Panc1 (cell line): Measurements from ENCODE around the gene P2RY14. TPM values are rescaled to one million over a fixed set of nuclear protein-coding genes. Genes with fewer than 3 reads are reported as not detected.
"Not testable (repeated sequence)": the region's sequence is repeated elsewhere in the genome, so short reads cannot be mapped to it uniquely, and the experiment has no call there.

Experiments
- ATAC-seq: fragments of 200-7000 bp; cut with Tn5 transposase; 2 replicates; pipeline ENCODE4 v1.9.1; 2020; ENCODE audit warnings: mild to moderate bottlenecking, moderate library complexity
- BruUV-seq: library from RNA; stranded (reverse); fragments of 400-500 nt; replicated peaks from 2 replicates; lab custom pipeline; 2021; lab: Mats Ljungman, UMichigan
- CTCF ChIA-PET: fragments of 300-600 bp; sonication (Branson Sonifier 250); formaldehyde crosslinking; loops from one replicate; lab custom pipeline; 2022; ENCODE audit warnings: antibody characterized with exemption; lab: Charles Lee
- POLR2A ChIA-PET: fragments of 300-600 bp; sonication (Branson Sonifier 250); formaldehyde crosslinking; loops from one replicate; lab custom pipeline; 2022; ENCODE audit warnings: antibody characterized with exemption; lab: Charles Lee
- DNase-seq: peaks from one replicate; pipeline ENCODE4 v3.0.0-alpha.2; 2010; ENCODE audit warnings: low read depth, low spot score
- H3K27ac ChIP-seq: 2 replicates; pipeline ENCODE4 v1.5.1; 2011; ENCODE audit warnings: mild to moderate bottlenecking, low read length, inconsistent platforms
- H3K27me3 ChIP-seq: fragments of 200-500 bp; sonication (Bioruptor generic); 2 replicates; pipeline ENCODE4 v1.6.0; 2014; ENCODE audit warnings: low read length, inconsistent platforms; ENCODE audit not compliant: control insufficient read depth, insufficient read depth
- H3K36me3 ChIP-seq: fragments of 200-500 bp; sonication (Bioruptor generic); 2 replicates; pipeline ENCODE4 v1.5.1; 2014; ENCODE audit warnings: inconsistent platforms, mild to moderate bottlenecking, low read length, moderate library complexity; ENCODE audit not compliant: control insufficient read depth, insufficient read depth
- H3K4me1 ChIP-seq: 2 replicates; pipeline ENCODE4 v1.5.1; 2011; ENCODE audit warnings: inconsistent platforms, mild to moderate bottlenecking, low read length, moderate library complexity; ENCODE audit not compliant: control insufficient read depth, insufficient read depth
- H3K4me3 ChIP-seq, 2 experiments: 2 replicates each; pipeline ENCODE4 v1.5.1; 2011 to 2012; ENCODE audit warnings: low read depth in 2 of 2, low read length in 2 of 2, mild to moderate bottlenecking in 2 of 2, inconsistent platforms in 1 of 2, moderate library complexity in 1 of 2
- H3K9me3 ChIP-seq: fragments of 200-500 bp; sonication (Bioruptor generic); 2 replicates; pipeline ENCODE4 v1.5.1; 2014; ENCODE audit warnings: low read depth, mild to moderate bottlenecking, inconsistent platforms, low read length, moderate library complexity; ENCODE audit not compliant: control insufficient read depth, insufficient read depth
- POLR2AphosphoS5 ChIP-seq: IDR thresholded peaks from 2 replicates; pipeline ENCODE4 v1.6.1; 2012; ENCODE audit warnings: mild to moderate bottlenecking, low read depth, low read length, moderate library complexity
- SIN3A ChIP-seq: IDR thresholded peaks from 2 replicates; pipeline ENCODE4 v1.6.1; 2012; ENCODE audit warnings: low read depth, mild to moderate bottlenecking, low read length, moderate library complexity, borderline replicate concordance; ENCODE audit not compliant: insufficient read depth
- TCF7L2 ChIP-seq: IDR thresholded peaks from 2 replicates; pipeline ENCODE4 v1.6.1; 2011; ENCODE audit warnings: mild to moderate bottlenecking, low read depth, low read length, inconsistent platforms
- in situ Hi-C: cut with HindIII; loops from 2 replicates; pipeline ENCODE4 v1.10.0; 2016; ENCODE audit warnings: low sequenced_read_pairs, low pct_unique_long_range_greater_than_20kb
- intact Hi-C: fragments of 100-400 bp; cut with micrococcal nuclease; formaldehyde crosslinking; loops from one replicate; pipeline ENCODE4 v1.10.0; 2022; ENCODE audit not compliant: unreplicated experiment
- total RNA-seq: library from RNA; stranded (reverse); gene quantifications from one replicate; pipeline ENCODE4 v1.2.1, GENCODE V29; 2021; ENCODE audit not compliant: unreplicated experiment
- TF ChIP-seq, protein P1 (sequence below): fragments of 450-650 bp; IDR thresholded peaks from 2 replicates; pipeline ENCODE4 v1.5.1; 2017; ENCODE audit warnings: mild to moderate bottlenecking
- TF ChIP-seq, protein P2 (sequence below), 2 experiments: IDR thresholded peaks; 2 replicates each; pipeline ENCODE4 v1.6.1; 2011 to 2012; ENCODE audit warnings: low read depth in 2 of 2, control low read depth in 1 of 2, low read length in 1 of 2, mild to moderate bottlenecking in 1 of 2, moderate library complexity in 1 of 2; ENCODE audit not compliant: insufficient read depth in 1 of 2

Gene P2RY14
- total RNA-seq, 1 experiment from 2014 or later, result not detected

DNA sequence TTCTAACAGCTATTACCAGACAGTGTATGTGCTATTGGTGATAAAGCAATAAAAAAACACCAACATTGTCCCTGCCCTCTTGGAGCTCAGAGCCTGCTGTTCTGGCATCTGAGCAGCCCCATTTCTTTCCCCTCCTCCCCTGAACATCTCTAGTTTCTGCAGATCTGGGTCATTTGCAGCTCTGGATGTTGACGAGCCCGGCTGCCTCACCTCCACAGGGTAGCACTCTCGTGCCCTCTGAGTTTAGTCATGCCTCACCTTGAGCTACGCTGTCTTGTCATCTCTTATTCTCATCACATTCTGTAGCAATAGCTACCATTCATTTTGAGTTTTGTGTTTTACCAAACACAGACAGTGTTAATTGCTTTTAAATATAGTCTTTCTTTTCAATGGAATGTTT, 45.4 kb downstream of the P2RY14 start:
- ChIA-PET POLR2A (no interaction called here), CTCF (no interaction called here)
- DNase-seq (no peak), ATAC-seq (no peak)
- H3K27ac ChIP-seq, result no peak overlapping the region
- in situ Hi-C loops (no loop called here), intact Hi-C loops (no loop called here)
- H3K27me3 ChIP-seq, result no peaks in the 10 kb centered on the region
- no TSS peak for BruUV-seq
- H3K36me3 ChIP-seq, result no peaks in the 10 kb centered on the region
- H3K4me1 ChIP-seq, result no peaks in the 10 kb centered on the region
- no peaks in the 10 kb centered on the region for H3K9me3 ChIP-seq
- TF ChIP-seq, protein P1, sequence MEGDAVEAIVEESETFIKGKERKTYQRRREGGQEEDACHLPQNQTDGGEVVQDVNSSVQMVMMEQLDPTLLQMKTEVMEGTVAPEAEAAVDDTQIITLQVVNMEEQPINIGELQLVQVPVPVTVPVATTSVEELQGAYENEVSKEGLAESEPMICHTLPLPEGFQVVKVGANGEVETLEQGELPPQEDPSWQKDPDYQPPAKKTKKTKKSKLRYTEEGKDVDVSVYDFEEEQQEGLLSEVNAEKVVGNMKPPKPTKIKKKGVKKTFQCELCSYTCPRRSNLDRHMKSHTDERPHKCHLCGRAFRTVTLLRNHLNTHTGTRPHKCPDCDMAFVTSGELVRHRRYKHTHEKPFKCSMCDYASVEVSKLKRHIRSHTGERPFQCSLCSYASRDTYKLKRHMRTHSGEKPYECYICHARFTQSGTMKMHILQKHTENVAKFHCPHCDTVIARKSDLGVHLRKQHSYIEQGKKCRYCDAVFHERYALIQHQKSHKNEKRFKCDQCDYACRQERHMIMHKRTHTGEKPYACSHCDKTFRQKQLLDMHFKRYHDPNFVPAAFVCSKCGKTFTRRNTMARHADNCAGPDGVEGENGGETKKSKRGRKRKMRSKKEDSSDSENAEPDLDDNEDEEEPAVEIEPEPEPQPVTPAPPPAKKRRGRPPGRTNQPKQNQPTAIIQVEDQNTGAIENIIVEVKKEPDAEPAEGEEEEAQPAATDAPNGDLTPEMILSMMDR, result no peak
- TF ChIP-seq POLR2AphosphoS5, result no peak
- TF ChIP-seq, protein P2, sequence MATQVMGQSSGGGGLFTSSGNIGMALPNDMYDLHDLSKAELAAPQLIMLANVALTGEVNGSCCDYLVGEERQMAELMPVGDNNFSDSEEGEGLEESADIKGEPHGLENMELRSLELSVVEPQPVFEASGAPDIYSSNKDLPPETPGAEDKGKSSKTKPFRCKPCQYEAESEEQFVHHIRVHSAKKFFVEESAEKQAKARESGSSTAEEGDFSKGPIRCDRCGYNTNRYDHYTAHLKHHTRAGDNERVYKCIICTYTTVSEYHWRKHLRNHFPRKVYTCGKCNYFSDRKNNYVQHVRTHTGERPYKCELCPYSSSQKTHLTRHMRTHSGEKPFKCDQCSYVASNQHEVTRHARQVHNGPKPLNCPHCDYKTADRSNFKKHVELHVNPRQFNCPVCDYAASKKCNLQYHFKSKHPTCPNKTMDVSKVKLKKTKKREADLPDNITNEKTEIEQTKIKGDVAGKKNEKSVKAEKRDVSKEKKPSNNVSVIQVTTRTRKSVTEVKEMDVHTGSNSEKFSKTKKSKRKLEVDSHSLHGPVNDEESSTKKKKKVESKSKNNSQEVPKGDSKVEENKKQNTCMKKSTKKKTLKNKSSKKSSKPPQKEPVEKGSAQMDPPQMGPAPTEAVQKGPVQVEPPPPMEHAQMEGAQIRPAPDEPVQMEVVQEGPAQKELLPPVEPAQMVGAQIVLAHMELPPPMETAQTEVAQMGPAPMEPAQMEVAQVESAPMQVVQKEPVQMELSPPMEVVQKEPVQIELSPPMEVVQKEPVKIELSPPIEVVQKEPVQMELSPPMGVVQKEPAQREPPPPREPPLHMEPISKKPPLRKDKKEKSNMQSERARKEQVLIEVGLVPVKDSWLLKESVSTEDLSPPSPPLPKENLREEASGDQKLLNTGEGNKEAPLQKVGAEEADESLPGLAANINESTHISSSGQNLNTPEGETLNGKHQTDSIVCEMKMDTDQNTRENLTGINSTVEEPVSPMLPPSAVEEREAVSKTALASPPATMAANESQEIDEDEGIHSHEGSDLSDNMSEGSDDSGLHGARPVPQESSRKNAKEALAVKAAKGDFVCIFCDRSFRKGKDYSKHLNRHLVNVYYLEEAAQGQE (IDR thresholded peaks at IDR 0.05; ENCODE audit: insufficient read depth in 1 of 2, low read depth in 2 of 2, low read length in 1 of 2), result no peak
- H3K4me3 ChIP-seq, result no peak overlapping the region

DNA sequence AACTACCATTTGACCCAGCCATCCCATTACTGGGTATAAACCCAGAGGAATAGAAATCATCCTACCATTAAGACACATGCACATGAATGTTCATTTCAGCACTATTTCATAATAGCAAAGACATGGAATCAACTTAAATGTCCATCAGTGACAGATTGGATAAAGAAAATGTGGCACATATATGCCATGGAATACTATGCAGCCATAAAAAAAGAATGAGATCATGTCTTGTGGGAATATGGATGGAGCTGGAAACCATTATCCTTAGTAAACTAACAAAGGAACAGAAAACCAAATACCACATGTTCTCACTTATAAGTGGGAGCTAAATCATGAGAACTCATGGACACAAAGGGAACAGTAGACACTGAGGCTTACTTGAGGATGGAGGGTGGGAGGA, 45.9 kb downstream of the P2RY14 start:
- BruUV-seq, H3K4me1 ChIP-seq, intact Hi-C loops, H3K27ac ChIP-seq, POLR2A ChIA-PET, in situ Hi-C loops, H3K36me3 ChIP-seq, DNase-seq, CTCF ChIA-PET, H3K27me3 ChIP-seq, H3K9me3 ChIP-seq, H3K4me3 ChIP-seq, ATAC-seq: not testable (repeated sequence)

DNA sequence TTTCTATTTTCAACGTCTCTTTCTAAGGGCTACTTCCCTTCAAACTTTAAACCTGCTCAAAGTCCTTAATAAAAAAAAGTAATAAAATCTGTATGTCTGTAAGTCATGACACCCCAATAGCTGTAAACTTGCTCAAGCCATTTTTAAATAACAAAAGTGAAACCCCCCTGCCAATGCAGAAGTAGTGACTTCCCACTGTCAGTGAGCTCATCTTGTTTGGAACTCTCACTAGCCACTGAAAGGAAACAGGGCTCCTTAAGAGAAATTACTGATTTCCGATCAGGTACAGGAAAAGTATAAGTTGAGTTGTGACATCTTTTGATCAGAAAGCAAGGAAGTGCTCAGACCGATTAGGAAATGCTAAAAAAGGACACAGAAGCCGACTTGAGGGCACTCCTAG, 47.7 kb downstream of the P2RY14 start:
- no peaks in the 10 kb centered on the region for H3K36me3 ChIP-seq
- TF ChIP-seq TCF7L2, result no peak
- TF ChIP-seq POLR2AphosphoS5, result no peak
- TF ChIP-seq SIN3A, result no peak
- TF ChIP-seq, protein P1, result no peak
- TF ChIP-seq, protein P2 (IDR thresholded peaks at IDR 0.05; ENCODE audit: insufficient read depth in 1 of 2, low read depth in 2 of 2, low read length in 1 of 2), result no peak
- ATAC-seq, result no peak
- no peaks in the 10 kb centered on the region for H3K9me3 ChIP-seq
- no TSS peak for BruUV-seq
- H3K27ac ChIP-seq, result no peak overlapping the region
- ChIA-PET POLR2A (no interaction called here), CTCF (no interaction called here)
- H3K4me3 ChIP-seq, result no peak overlapping the region
- intact Hi-C loops (no loop called here), in situ Hi-C loops (no loop called here)
- DNase-seq, result no peak
- H3K4me1 ChIP-seq, result no peaks in the 10 kb centered on the region
- H3K27me3 ChIP-seq, result no peaks in the 10 kb centered on the region
